ENCODE results near the gene EIF4E. TPM values are rescaled to one million over a fixed set of nuclear protein-coding genes. Genes with fewer than 3 reads are reported as not detected.

The EIF4E gene
- polyA plus RNA-seq, 1 donor from 2014 or later, result 189 TPM

GRCh38 chr4:98963538-98964433 lies 34.9 kb upstream of the EIF4E start:
- no peak overlapping the region for H2AFZ ChIP-seq (ENCODE audit: low read depth, low read length)
- H3K79me2 ChIP-seq (replicated peaks; ENCODE audit: insufficient read depth, low read length), result no peaks in the 10 kb centered on the region
- no peaks in the 10 kb centered on the region for H3K27me3 ChIP-seq (ENCODE audit: insufficient read depth, low read depth, low read length)
- H3K27ac ChIP-seq (ENCODE audit: low read length), result no peak overlapping the region
- no peak overlapping the region for H3K9ac ChIP-seq (ENCODE audit: low read length)
- no peaks in the 10 kb centered on the region for H4K20me1 ChIP-seq (ENCODE audit: insufficient read depth)
- no peak overlapping the region for H3K4me3 ChIP-seq (ENCODE audit: low read length)
- no peaks in the 10 kb centered on the region for H3K9me3 ChIP-seq (ENCODE audit: low read length)
- H3F3A ChIP-seq (ENCODE audit: insufficient read depth, low read length, poor library complexity, severe bottlenecking), result no peaks in the 10 kb centered on the region
- no peak overlapping the region for H3K4me2 ChIP-seq (ENCODE audit: low read length)
- H3K36me3 ChIP-seq (ENCODE audit: insufficient read depth, low read length), result no peaks in the 10 kb centered on the region
- no peak for TF ChIP-seq EZH2 (IDR thresholded peaks at IDR 0.05; ENCODE audit: borderline replicate concordance, insufficient read depth, low read length, poor library complexity, severe bottlenecking)
- no peak for TF ChIP-seq SMC3 (conservative IDR thresholded peaks at IDR 0.05; ENCODE audit: poor library complexity)
- TF ChIP-seq REST (IDR thresholded peaks at IDR 0.05; ENCODE audit: borderline replicate concordance), result no peak
- no peak for TF ChIP-seq MXI1 (conservative IDR thresholded peaks at IDR 0.05; ENCODE audit: poor library complexity, severe bottlenecking)
- no peak for TF ChIP-seq EP300 (conservative IDR thresholded peaks at IDR 0.05; ENCODE audit: poor library complexity, severe bottlenecking)
- TF ChIP-seq POLR2AphosphoS5 (IDR thresholded peaks at IDR 0.05), result no peak
- no peak for TF ChIP-seq TAF1 (IDR thresholded peaks at IDR 0.05; ENCODE audit: low read depth)
- no peak for TF ChIP-seq CTCF (IDR thresholded peaks at IDR 0.05; ENCODE audit: poor library complexity, severe bottlenecking)
- TF ChIP-seq RAD21 (conservative IDR thresholded peaks at IDR 0.05), result no peak
- no peaks in the 10 kb centered on the region for H3K9me2 ChIP-seq (ENCODE audit: insufficient read depth, low read length)

- Histone ChIP-seq H3K4me3 (ENCODE audit: low read length) (no peak overlapping the region), H3K27ac (ENCODE audit: low read length) (no peak overlapping the region), H3K79me2 (replicated peaks; ENCODE audit: insufficient read depth, low read length) (no peaks in the 10 kb centered on the region), H4K20me1 (ENCODE audit: insufficient read depth) (no peaks in the 10 kb centered on the region), H3K9me2 (ENCODE audit: insufficient read depth, low read length) (no peaks in the 10 kb centered on the region), H3K4me2 (ENCODE audit: low read length) (no peak overlapping the region), H3K9me3 (ENCODE audit: low read length) (no peaks in the 10 kb centered on the region), H2AFZ (ENCODE audit: low read depth, low read length) (no peak overlapping the region), H3K36me3 (ENCODE audit: insufficient read depth, low read length) (no peaks in the 10 kb centered on the region), H3K9ac (ENCODE audit: low read length) (no peak overlapping the region), H3K27me3 (ENCODE audit: insufficient read depth, low read depth, low read length) (no peaks in the 10 kb centered on the region), H3F3A (ENCODE audit: insufficient read depth, low read length, poor library complexity, severe bottlenecking) (no peaks in the 10 kb centered on the region)
- TF ChIP-seq EP300 (conservative IDR thresholded peaks at IDR 0.05; ENCODE audit: poor library complexity, severe bottlenecking), result no peak
- no peak for TF ChIP-seq MXI1 (conservative IDR thresholded peaks at IDR 0.05; ENCODE audit: poor library complexity, severe bottlenecking)
- TF ChIP-seq EZH2 (IDR thresholded peaks at IDR 0.05; ENCODE audit: borderline replicate concordance, insufficient read depth, low read length, poor library complexity, severe bottlenecking), result no peak
- no peak for TF ChIP-seq RAD21 (conservative IDR thresholded peaks at IDR 0.05)
- no peak for TF ChIP-seq REST (IDR thresholded peaks at IDR 0.05; ENCODE audit: borderline replicate concordance)
- TF ChIP-seq POLR2AphosphoS5 (IDR thresholded peaks at IDR 0.05), result no peak
- TF ChIP-seq TAF1 (IDR thresholded peaks at IDR 0.05; ENCODE audit: low read depth), result no peak
- TF ChIP-seq SMC3 (conservative IDR thresholded peaks at IDR 0.05; ENCODE audit: poor library complexity), result no peak
- no peak for TF ChIP-seq CTCF (IDR thresholded peaks at IDR 0.05; ENCODE audit: poor library complexity, severe bottlenecking)
Measured at GRCh38 chr4:98961770-98962169, 32.8 kb upstream of the EIF4E start.
